GM18508 (cell line): ENCODE data around the gene CRKL.
"Not testable (repeated sequence)": the region's sequence is repeated elsewhere in the genome, so short reads cannot be mapped to it uniquely, and the experiment has no call there.

Source experiments
- ATAC-seq: cut with Tn5 transposase; IDR thresholded peaks from one replicate; pipeline ENCODE4 v1.9.1; 2021; ENCODE audit warnings: moderate number of reproducible peaks; ENCODE audit not compliant: insufficient read depth, unreplicated experiment

The CRKL gene

GRCh38 chr22:20930435-20930834, 13.2 kb downstream of the CRKL start:
- not testable (repeated sequence) for ATAC-seq

GRCh38 chr22:20931126-20931654, 14.0 kb downstream of the CRKL start:
- ATAC-seq, result no peak

GRCh38 chr22:20933910-20934309, 16.7 kb downstream of the CRKL start:
- no peak for ATAC-seq

GRCh38 chr22:20935049-20935448, 17.8 kb downstream of the CRKL start:
- not testable (repeated sequence) for ATAC-seq

GRCh38 chr22:20935780-20936539, 18.8 kb downstream of the CRKL start:
- ATAC-seq, result not testable (repeated sequence)

- ATAC-seq, result no peak
Observed at GRCh38 chr22:20937031-20937793, 20.0 kb downstream of the CRKL start.

GRCh38 chr22:20937794-20938671, 20.8 kb downstream of the CRKL start:
- no peak for ATAC-seq

GRCh38 chr22:20939457-20940185, 22.4 kb downstream of the CRKL start:
- ATAC-seq, result not testable (repeated sequence)

GRCh38 chr22:20940186-20940651, 23.0 kb downstream of the CRKL start:
- ATAC-seq, result no peak

- ATAC-seq, result no peak
Observed at GRCh38 chr22:20940904-20941385, 23.7 kb downstream of the CRKL start.

- ATAC-seq, result not testable (repeated sequence)
Observed at GRCh38 chr22:20942203-20942902, 25.1 kb downstream of the CRKL start.

- ATAC-seq, result no peak
Observed at GRCh38 chr22:20943104-20943933, 26.1 kb downstream of the CRKL start.

- no peak for ATAC-seq
Observed at GRCh38 chr22:20944042-20944441, 26.8 kb downstream of the CRKL start.

GRCh38 chr22:20945578-20945934, 28.3 kb downstream of the CRKL start:
- ATAC-seq, result no peak

- ATAC-seq, result no peak
Observed at GRCh38 chr22:20946080-20946986, 29.1 kb downstream of the CRKL start.

GRCh38 chr22:20946991-20947390, 29.8 kb downstream of the CRKL start:
- ATAC-seq, result no peak

GRCh38 chr22:20948450-20948849, 31.2 kb downstream of the CRKL start:
- no peak for ATAC-seq
